Smooth muscle cell (in vitro differentiated cells): ENCODE data around the gene PDZRN3. TPM values are rescaled to one million over a fixed set of nuclear protein-coding genes. Genes with fewer than 3 reads are reported as not detected.

ENCODE experiments used
- DNase-seq: peaks from one replicate; lab custom pipeline; 2025; ENCODE audit not compliant: unreplicated experiment; lab: John Stamatoyannopoulos, UW
- H2AFZ ChIP-seq: fragments of 200-600 bp; sonication (generic); 2 replicates; pipeline ENCODE4 v1.6.0; 2016; ENCODE audit warnings: antibody characterized with exemption, low read depth, mild to moderate bottlenecking
- H3F3A ChIP-seq: fragments of 200-600 bp; sonication (generic); 2 replicates; pipeline ENCODE4 v1.6.0; 2017; ENCODE audit warnings: antibody characterized with exemption, low read depth
- H3K27ac ChIP-seq: fragments of 200-600 bp; sonication (generic); 2 replicates; pipeline ENCODE4 v1.5.1; 2016; ENCODE audit warnings: low read depth, mild to moderate bottlenecking
- H3K27me3 ChIP-seq: fragments of 200-600 bp; sonication (generic); 2 replicates; pipeline ENCODE4 v1.6.1; 2016; ENCODE audit warnings: low read depth, mild to moderate bottlenecking
- H3K36me3 ChIP-seq: fragments of 200-600 bp; sonication (generic); 2 replicates; pipeline ENCODE4 v1.5.1; 2016; ENCODE audit warnings: low read depth
- H3K4me1 ChIP-seq: fragments of 200-600 bp; sonication (generic); 2 replicates; pipeline ENCODE4 v1.5.1; 2016; ENCODE audit warnings: low read depth
- H3K4me2 ChIP-seq: fragments of 200-600 bp; sonication (generic); 2 replicates; pipeline ENCODE4 v1.6.0; 2016; ENCODE audit warnings: mild to moderate bottlenecking
- H3K4me3 ChIP-seq: fragments of 200-600 bp; sonication (generic); 2 replicates; pipeline ENCODE4 v1.5.1; 2016; ENCODE audit warnings: mild to moderate bottlenecking
- H3K79me2 ChIP-seq: fragments of 200-600 bp; sonication (generic); 2 replicates; pipeline ENCODE4 v1.6.0; 2016; ENCODE audit warnings: low read depth, mild to moderate bottlenecking
- H3K9ac ChIP-seq: fragments of 200-600 bp; sonication (generic); 2 replicates; pipeline ENCODE4 v1.6.0; 2016; ENCODE audit warnings: low read depth
- H3K9me3 ChIP-seq: fragments of 200-600 bp; sonication (generic); replicated peaks from 2 replicates; pipeline ENCODE4 v1.5.1; 2016; ENCODE audit warnings: low read depth
- H4K20me1 ChIP-seq: fragments of 200-600 bp; sonication (generic); 2 replicates; pipeline ENCODE4 v1.6.0; 2016; ENCODE audit warnings: low read depth
- CTCF ChIP-seq: fragments of 200-600 bp; sonication (generic); IDR thresholded peaks from 2 replicates; pipeline ENCODE4 v1.5.1; 2017; ENCODE audit warnings: borderline replicate concordance, mild to moderate bottlenecking, antibody characterized with exemption; ENCODE audit not compliant: insufficient read depth, poor library complexity, severe bottlenecking
- WGBS: methylation state at CpG from one replicate; pipeline ENCODE4 v1.1.7; 2016; ENCODE audit warnings: low lambda C conversion rate; 5-methylcytosine and 5-hydroxymethylcytosine counted together
- polyA plus RNA-seq: library from polyadenylated mRNA; unstranded; fragments of >200 nt; fragmentation: Nextera tagmentation; extraction: Ambion mirVana; gene quantifications from 2 replicates; pipeline ENCODE4 v1.2.1, GENCODE V29; 2016
- total RNA-seq: library from RNA; depleted of rRNA; stranded (reverse); fragments of >200 nt; gene quantifications from 2 replicates; pipeline ENCODE4 v1.2.3, GENCODE V29; 2014

PDZRN3 gene
- total and polyA plus RNA-seq, 2 experiments from 2014 or later, result 99.5 to 128 TPM

GRCh38 chr3:73405853-73406252, 218.9 kb downstream of the PDZRN3 start:
- Histone ChIP-seq H3K4me2 (no peak overlapping the region), H2AFZ (no peak overlapping the region), H3K4me1 (peaks cover 5% of the 10 kb centered on the region), H3F3A (peaks cover 7% of the 10 kb centered on the region), H3K36me3 (peaks cover 10% of the 10 kb centered on the region), H3K4me3 (no peak overlapping the region), H4K20me1 (peaks cover 100% of the 10 kb centered on the region), H3K79me2 (peaks cover 52% of the 10 kb centered on the region), H3K27ac (no peak overlapping the region), H3K27me3 (no peaks in the 10 kb centered on the region), H3K9me3 (no peaks in the 10 kb centered on the region), H3K9ac (no peak overlapping the region)
- 86% methylated on average over 4 of the region's 4 CpGs for WGBS
- DNase-seq, result no peak
- no peak for TF ChIP-seq CTCF

GRCh38 chr3:73405000-73405399, 219.7 kb downstream of the PDZRN3 start:
- Histone ChIP-seq H3K27me3 (no peaks in the 10 kb centered on the region), H2AFZ (no peak overlapping the region), H3K4me1 (peaks cover 5% of the 10 kb centered on the region), H3K36me3 (peaks cover 13% of the 10 kb centered on the region), H3K79me2 (peaks cover 44% of the 10 kb centered on the region), H3K4me3 (no peak overlapping the region), H3K4me2 (no peak overlapping the region), H3K9me3 (no peaks in the 10 kb centered on the region), H3F3A (peaks cover 7% of the 10 kb centered on the region), H3K9ac (no peak overlapping the region), H4K20me1 (peaks cover 100% of the 10 kb centered on the region), H3K27ac (no peak overlapping the region)
- no peak for TF ChIP-seq CTCF
- WGBS, result 98% methylated on average over 4 of the region's 4 CpGs
- no peak for DNase-seq

- Histone ChIP-seq H3K4me2 (no peak overlapping the region), H3K79me2 (peaks cover 38% of the 10 kb centered on the region), H3K4me3 (no peak overlapping the region), H3K9me3 (no peaks in the 10 kb centered on the region), H3K9ac (no peak overlapping the region), H3K4me1 (peaks cover 5% of the 10 kb centered on the region), H3K27me3 (no peaks in the 10 kb centered on the region), H4K20me1 (peaks cover 100% of the 10 kb centered on the region), H3K27ac (no peak overlapping the region), H3F3A (peaks cover 9% of the 10 kb centered on the region), H2AFZ (no peak overlapping the region), H3K36me3 (peaks cover 13% of the 10 kb centered on the region)
- WGBS, result 51% methylated on average over 5 of the region's 5 CpGs
- no peak for DNase-seq
- no peak for TF ChIP-seq CTCF
Measured at GRCh38 chr3:73404435-73404834, 220.3 kb downstream of the PDZRN3 start.

GRCh38 chr3:73403444-73403843, 221.3 kb downstream of the PDZRN3 start:
- no peak overlapping the region for H2AFZ ChIP-seq
- H3K9me3 ChIP-seq, result no peaks in the 10 kb centered on the region
- H3K4me2 ChIP-seq, result no peak overlapping the region
- no peak overlapping the region for H3K27ac ChIP-seq
- TF ChIP-seq CTCF, result no peak
- H3K4me1 ChIP-seq, result peaks cover 5% of the 10 kb centered on the region
- H3K79me2 ChIP-seq, result peaks cover 28% of the 10 kb centered on the region
- 99% methylated on average over 3 of the region's 3 CpGs for WGBS
- H3F3A ChIP-seq, result peaks cover 11% of the 10 kb centered on the region
- peaks cover 13% of the 10 kb centered on the region for H3K36me3 ChIP-seq
- peaks cover 100% of the 10 kb centered on the region for H4K20me1 ChIP-seq
- no peaks in the 10 kb centered on the region for H3K27me3 ChIP-seq
- H3K4me3 ChIP-seq, result no peak overlapping the region
- no peak for DNase-seq
- no peak overlapping the region for H3K9ac ChIP-seq
